SK-MEL-5 (cell line): ENCODE data around the gene TTC34. TPM values are rescaled to one million over a fixed set of nuclear protein-coding genes. Genes with fewer than 3 reads are reported as not detected.
"Not testable (repeated sequence)": the region's sequence is repeated elsewhere in the genome, so short reads cannot be mapped to it uniquely, and the experiment has no call there.

Experiments
- DNase-seq: peaks from one replicate; pipeline ENCODE4 v3.0.0-alpha.2; 2016; ENCODE audit warnings: low read depth, low spot score
- in situ Hi-C: cut with HindIII; loops from 2 replicates; pipeline ENCODE4 v1.10.0; 2016; ENCODE audit warnings: low sequenced_read_pairs, high pct_unique_total_duplicates, low pct_unique_long_range_greater_than_20kb
- total RNA-seq: library from RNA; depleted of rRNA; stranded (reverse); fragments of >200 nt; shearing (Covaris generic); gene quantifications from 2 replicates; pipeline ENCODE4 v1.2.3, GENCODE V29; 2014

The TTC34 gene
- total RNA-seq, 1 experiment from 2014 or later, result 0.03 TPM

DNA sequence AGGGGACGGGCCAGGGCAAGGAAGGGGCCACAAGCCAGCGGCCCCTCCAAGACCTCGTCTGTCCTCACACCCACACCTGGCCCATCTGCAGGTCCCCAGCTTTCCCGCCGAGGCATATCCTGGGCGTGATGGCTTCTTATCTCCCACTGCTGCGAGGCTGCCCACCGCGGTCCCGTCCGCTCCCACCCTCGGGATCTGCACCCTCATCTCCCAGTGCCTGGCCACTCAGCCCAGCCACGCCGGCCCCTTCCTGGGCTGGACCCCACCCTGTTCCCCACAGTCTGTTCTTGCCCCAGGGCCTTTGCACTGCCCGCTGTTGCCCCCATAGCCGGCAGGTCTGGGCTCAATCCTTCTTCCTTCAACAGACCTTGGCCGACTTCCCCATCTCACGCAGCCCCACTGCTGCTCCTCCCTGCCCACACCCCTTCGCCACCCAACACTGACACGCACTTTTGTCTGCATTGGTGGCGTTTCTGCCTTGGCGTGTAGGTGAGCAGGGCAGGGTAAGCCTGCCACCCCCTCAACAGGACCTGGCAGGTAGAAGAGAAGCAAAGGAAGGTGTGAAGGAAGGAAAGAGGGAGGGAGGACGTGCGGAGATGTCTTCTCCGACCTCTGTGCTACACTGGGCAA lies 4.4 kb upstream of the TTC34 start:
- DNase-seq, result no peak
- in situ Hi-C loops, result no loop called here

- no peak for DNase-seq
- in situ Hi-C loops, result no loop called here
Measured at GRCh38 chr1:2804628-2805351, 3.3 kb upstream of the TTC34 start.

- DNase-seq, result no peak
- in situ Hi-C loops, result no loop called here
Measured at GRCh38 chr1:2803931-2804627, 2.6 kb upstream of the TTC34 start.

DNA sequence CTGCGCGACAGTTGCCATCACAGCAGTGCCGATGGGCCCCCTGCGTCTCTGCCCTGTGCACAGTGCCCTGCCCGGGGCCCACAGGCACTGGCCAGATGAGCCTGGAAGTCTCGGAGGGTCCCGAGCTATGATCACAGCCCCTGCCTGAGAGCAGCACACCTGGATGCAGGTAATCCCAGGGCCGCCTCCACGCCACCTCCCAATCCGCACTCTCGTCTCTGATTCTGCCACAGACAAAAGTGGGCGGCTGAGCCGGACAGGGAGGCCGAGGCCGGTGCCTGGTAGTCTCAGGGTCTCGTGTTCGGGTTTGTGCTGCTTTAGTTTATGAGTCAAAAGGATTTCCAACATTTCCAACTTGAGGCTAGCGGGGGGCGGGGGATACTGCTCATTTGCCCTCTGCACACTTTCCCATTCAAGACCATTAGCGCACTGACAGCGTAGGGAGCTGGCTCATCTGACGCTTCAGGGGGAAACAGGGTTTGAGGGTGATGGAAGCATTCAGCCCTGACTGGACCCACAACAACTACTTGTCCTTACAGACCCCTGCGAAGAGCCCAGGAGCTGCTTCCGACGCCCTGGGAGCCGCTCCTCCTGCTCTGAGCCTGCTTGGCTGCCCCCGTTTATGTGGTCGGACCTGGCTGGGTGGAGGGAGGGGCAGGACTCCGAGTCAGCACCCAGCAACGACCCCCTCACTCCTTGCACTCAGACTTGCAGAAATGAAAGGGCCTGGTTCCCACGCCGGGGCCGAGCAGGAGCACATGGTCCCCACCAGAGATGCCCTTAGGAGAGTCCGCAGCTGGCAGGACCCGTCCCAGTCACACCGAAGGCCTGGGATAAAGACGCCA lies 1.8 kb upstream of the TTC34 start:
- no peak for DNase-seq
- in situ Hi-C loops, result no loop called here

- in situ Hi-C loops, result no loop called here
- no peak for DNase-seq
Measured at GRCh38 chr1:2802421-2802961, 998 bp upstream of the TTC34 start.

- in situ Hi-C loops, result no loop called here
- no peak for DNase-seq
Measured at GRCh38 chr1:2801046-2801445, 447 bp downstream of the TTC34 start.

GRCh38 chr1:2800664-2801045 lies 838 bp downstream of the TTC34 start:
- in situ Hi-C loops, result no loop called here
- DNase-seq, result no peak

GRCh38 chr1:2799811-2800663 lies 1.5 kb downstream of the TTC34 start:
- in situ Hi-C loops, result no loop called here
- no peak for DNase-seq

- in situ Hi-C loops, DNase-seq: not testable (repeated sequence)
Measured at GRCh38 chr1:2798958-2799357, 2.5 kb downstream of the TTC34 start.

DNA sequence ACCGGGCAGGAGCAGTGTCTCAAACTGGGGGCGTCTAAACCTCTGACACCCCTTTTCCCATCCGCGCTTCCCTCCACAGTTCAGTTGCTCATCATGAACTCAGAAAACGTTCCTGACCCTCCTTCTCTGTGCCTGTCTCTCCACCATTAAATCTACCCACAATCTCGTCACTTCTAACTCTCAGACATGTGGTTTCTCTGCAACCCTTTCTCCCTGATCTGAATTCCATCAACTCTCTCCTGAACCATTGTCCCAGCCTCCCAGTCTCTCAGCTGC lies 3.8 kb downstream of the TTC34 start:
- no peak for DNase-seq
- in situ Hi-C loops, result no loop called here

GRCh38 chr1:2796890-2797740 lies 4.4 kb downstream of the TTC34 start:
- in situ Hi-C loops, result no loop called here
- DNase-seq, result no peak

DNA sequence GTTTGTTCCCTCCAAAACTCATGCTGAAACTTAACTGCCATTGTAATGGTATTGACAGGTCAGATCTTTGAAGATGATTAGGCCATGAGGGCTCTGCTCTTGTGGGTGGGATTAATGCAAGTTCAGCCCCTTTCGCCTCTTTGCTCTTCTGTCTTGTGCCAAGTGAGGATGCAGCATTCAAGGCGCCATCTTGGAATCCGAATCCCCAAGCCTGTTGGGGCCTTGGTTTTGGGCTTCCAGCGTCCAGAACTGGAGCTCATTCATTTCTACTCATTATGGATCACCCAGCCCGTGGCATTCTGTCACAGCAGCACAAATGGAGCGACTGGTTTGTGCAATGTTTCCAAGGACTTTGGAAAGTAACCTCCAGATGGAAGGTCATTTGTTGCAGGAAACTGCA lies 5.6 kb downstream of the TTC34 start:
- in situ Hi-C loops, result no loop called here
- no peak for DNase-seq

- no peak for DNase-seq
Measured at GRCh38 chr1:2791027-2791760, 10.3 kb downstream of the TTC34 start.

GRCh38 chr1:2789986-2790581 lies 11.4 kb downstream of the TTC34 start:
- in situ Hi-C loops, result no loop called here
- DNase-seq, result no peak

More at GRCh38 chr1:2791027-2791760, 10.3 kb downstream of the TTC34 start:
- in situ Hi-C loops, result no loop called here

GRCh38 chr1:2789164-2789985 lies 12.1 kb downstream of the TTC34 start:
- DNase-seq, result no peak
- in situ Hi-C loops, result no loop called here
